Measurements from ENCODE around the gene PSKH1.
A peak's percentile ranks its signal among the peaks of the same experiment; 100 is the strongest.

Gene PSKH1

DNA sequence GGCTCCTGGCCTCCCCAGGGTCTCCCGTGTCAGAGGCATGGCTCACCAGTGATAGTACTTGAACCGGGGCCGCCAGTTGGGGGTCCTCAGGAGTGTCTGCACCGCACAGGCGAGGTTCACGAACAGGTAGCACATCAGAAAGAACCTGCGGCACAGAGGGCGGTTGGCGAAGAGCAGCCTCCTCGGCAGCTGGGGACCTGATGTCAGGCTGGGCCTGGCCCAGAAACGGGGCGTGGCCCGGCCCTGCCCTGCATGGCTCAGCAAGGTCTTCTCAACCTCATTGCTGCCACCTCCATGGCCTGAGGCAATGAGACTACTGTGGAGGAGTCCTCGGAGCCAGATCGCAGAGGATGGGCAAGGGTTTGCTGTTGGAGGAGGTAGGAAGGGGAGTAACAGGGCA is 55.0 kb downstream of the PSKH1 start:
- no peak for DNase-seq
- intact Hi-C loops (cut with DNase I): no loop called here

DNA sequence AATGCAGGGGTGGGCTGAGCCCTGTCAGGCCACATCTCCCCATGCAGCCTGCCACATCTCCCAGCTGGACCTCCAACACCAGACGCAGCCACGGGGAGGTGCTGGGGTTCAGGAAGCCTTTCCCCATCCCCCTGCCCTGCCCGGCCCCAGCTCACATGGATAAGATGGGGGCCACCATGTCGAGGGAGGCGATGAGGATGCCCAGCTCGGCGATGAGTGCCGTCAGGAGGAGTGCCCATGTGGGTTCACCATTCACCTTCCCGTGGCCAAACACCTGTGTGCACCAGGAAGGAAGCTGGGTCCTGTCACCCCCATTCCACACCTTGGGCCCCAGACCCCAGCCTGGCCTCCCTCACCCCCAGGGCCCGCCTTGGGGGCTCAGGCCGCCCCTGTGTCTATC is 56.6 kb downstream of the PSKH1 start:
- DNase-seq: no peak
- intact Hi-C loops (cut with DNase I): no loop called here

DNA sequence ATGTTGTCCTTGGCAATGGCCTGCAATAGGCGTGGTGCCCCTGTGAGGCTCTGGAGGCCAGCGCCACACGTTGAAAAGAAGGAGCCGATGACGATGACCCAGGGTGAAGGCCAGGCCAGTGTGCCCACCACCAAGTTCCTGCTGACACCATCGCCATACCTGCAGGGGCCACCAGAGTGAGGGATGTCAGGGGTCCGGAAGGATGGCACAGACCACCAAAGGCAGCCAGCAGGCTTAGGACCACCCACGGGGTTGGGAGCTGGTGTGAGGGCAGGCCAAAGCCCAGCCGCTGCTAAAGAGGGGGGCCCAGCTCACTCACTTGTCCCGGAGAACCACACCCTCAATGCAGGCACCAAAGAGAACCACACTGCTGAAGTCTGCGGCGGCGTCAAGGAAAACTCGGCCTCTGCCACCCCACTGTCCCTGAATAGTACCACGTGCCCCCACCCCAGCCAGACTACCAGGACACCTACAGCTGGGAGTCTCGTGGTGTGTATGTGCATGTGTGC is 57.3 kb downstream of the PSKH1 start:
- intact Hi-C loops (cut with DNase I): no loop called here
- peak in 1 of 10 donors; percentile 63 for DNase-seq

DNA sequence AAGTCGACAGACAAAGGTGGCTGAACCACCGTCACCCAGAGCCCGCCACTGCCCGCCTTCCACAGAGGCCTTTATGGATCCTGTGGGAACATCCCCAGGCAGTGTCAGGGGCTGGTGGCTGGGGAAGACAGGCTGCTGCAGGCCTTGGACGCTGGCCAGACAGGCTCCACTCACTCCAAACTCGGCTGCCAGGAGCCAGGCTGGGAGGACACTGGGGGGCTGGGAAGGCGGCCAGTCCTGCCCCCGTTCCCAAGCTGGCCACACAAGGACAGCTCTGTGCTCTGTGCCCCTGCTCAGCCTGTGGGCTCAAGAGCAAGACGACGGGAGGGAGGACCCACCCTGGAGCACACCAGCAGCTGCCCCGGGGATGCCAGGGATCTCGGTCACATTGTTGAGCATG is 58.4 kb downstream of the PSKH1 start:
- intact Hi-C loops (cut with DNase I): no loop called here
- peak; percentile 81 to 98 (median 88) for DNase-seq

DNA sequence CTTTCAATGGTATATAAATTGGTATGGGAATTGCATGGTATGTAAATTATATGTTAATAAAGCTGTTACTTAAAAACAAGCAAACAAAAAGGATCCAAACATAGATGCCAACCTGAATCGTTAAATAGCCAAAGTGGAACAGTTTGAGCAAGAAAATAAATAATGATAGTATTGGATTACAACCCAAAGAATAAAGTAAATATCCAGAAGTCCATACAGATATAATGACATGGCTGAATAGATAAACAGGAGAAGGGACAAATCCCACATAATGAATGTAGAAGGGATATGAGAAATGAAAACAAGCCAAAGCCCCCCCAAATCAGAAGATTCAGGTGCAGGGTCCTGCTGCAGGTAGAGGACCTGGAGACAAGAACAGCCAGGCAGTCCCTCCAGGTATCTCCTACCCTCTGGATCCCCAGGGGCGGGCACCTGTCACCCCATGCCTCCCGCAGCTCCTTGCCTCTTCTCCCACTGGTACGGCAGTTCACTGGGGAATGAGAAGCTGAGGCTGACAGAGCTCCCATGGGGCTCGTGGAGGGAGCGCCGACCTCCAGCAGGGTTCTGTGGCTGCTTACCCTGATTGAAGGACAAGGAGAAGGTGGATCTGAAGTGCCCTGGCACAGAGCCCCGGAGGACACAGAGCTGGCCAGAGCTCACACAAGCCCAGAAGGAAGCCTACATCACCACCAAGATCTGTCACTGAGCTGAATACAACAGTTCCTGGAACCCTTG is 60.8 kb downstream of the PSKH1 start:
- DNase-seq: no peak
- intact Hi-C loops (cut with DNase I): no loop called here

DNA sequence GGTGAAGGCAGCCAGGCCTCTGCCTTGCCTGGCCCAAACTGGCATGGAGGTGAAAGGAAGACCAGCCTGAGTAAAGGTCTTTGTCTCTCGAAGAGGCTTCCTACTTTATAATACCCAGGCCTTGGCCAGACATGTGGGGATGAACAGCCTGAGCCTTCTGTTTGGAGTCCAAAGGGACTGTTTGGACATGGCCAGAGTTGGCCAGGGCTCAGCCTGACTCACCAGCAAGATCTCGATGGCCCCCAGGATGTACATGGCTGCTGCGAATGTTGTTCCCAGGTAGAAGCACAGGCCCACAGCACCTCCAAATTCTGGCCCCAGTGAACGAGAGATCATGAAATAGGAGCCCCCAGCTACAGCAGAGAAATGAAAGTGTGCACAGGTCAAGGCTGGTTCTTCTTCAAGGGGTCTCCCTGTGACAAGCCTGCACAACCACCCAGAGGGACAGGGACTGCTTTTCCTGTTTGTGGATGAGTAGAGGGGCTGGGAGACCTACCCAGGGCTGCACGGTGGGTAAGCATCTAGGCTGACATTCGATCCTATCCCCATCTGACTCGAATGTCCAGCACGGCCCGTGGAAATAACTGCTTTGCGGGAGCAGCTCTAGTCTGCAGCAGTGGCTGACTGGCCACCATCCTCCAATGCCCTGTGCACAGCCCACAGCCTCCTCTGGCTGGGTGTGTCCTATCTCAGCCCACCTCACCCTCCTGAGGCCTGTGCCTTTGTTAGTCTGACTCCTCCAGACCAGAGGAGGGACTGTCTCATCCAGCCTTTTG is 61.6 kb downstream of the PSKH1 start:
- DNase-seq: peak in 1 of 10 donors; percentile 66
- intact Hi-C loops (cut with DNase I): no loop called here

DNA sequence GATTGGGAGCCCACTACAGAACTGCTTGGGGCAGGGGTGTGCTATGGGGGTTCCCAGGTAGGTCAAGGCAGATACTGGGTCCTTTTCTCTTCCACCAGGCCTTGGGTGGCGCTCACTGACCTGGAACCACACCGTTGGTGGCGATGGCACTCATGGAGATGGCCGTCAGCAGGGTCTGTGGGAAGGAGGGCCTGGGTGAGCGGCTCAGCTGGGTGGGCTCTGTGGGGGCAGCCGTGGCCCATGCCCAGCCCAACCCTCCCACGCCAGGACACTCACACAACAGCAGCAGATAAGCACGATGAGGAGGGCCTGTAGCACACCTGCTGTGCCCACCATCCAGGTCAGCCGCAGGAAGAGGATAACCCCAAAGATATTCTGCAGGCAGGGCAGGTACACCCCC is 64.6 kb downstream of the PSKH1 start:
- peak in 1 of 10 donors; percentile 56 for DNase-seq
- intact Hi-C loops (cut with DNase I): no loop called here

DNA sequence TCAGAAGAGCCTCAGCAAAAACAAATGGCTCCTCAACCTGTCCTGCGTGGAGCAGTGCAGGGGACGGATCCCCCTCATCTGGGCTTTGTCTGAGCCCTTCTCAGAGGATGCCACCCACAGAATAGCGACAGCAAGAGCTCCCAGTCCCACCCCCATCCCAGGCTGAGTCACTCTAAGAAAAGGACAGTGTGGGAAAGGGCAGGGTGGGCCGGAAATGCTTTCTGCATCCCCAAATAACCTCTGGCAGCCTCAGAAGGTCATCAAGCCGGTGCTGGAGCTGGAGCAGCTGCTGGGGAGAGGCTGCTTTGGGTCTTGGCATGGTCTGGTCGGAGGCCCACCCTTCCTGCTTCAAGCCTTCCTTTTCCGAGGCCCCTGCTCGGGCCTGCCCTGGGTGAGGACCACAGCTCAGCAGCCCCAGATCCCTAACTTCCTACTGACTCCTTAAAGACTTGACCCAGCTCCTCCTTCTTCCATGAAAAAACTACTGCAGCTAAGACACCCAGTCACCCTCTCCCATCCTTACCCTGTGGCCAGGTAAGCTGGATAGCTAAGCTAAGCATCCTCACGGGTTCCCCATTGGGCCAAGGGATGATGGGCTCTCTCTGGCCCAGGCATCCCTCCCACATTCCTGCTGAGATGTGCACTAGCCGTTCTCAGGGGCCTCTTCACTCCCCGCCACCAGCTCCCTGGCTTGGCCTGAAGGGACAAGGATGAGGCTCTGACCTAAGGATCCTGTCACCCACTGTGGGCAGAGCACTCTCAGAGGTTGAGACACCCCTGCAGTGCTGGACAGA is 66.7 kb downstream of the PSKH1 start:
- intact Hi-C loops (cut with DNase I): no loop called here
- peak in 1 of 10 donors; percentile 79 for DNase-seq

DNA sequence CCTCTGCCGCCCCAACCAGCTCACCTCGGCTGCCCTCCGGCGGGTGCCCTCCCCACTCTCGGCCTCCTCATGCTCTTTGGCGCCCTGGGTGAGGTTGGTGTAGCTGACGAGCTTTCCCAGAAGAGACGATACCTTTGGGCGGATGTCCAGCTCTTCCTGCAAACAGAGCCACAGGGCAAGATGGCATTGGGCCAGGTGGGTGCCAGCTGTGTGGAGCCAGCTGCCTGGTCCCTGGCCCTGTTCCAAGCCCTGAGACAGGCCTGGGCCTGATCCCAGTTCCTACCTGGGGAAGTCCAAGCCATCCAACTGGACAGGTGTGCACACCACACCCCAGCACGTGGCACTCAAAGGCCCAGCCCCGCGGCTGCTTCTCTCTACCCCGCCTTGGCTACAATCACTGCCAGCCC is 68.5 kb downstream of the PSKH1 start:
- intact Hi-C loops (cut with DNase I): no loop called here
- peak in 1 of 10 donors; percentile 86 for DNase-seq

DNA sequence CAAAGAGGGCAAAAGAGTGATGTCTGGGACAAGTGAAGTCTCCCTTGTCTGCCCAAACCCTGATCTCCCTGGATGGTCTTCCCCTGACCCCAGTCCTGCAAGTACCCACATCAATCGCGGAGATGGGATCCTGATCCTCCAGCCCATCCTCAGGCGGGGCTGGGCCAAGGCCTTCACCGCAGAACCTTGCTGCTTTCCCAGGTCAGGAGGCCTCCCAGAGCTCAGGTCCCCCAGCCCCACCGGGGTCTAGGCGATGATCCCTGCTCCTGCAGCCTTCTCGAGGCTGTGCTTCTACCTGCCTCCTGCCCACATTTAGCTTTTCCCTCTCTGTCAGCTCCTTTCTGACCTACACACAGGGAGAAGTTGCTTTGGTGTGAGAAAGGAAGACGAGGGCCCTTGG is 69.1 kb downstream of the PSKH1 start:
- intact Hi-C loops (cut with DNase I): no loop called here
- DNase-seq: peak in 1 of 10 donors; percentile 77

DNA sequence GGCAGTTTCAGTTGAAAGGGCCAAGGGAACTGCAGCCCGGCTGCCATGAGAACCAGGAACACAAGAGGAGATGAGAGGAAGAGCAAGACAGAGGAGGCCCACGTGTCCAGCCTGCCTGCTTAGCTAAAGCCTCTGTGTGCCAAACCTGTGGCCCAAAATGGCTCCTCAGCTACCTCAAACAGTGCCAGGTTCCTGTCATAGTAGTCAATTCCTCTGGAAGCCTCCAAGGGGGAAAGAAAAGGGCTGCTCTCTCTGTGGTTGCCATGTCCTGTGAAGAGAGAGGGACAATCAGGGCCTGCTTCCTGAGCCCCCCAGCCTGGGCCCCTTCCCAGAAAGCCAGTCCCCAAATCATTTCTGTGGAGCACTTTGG is 70.2 kb downstream of the PSKH1 start:
- DNase-seq: no peak
- intact Hi-C loops (cut with DNase I): no loop called here

DNA sequence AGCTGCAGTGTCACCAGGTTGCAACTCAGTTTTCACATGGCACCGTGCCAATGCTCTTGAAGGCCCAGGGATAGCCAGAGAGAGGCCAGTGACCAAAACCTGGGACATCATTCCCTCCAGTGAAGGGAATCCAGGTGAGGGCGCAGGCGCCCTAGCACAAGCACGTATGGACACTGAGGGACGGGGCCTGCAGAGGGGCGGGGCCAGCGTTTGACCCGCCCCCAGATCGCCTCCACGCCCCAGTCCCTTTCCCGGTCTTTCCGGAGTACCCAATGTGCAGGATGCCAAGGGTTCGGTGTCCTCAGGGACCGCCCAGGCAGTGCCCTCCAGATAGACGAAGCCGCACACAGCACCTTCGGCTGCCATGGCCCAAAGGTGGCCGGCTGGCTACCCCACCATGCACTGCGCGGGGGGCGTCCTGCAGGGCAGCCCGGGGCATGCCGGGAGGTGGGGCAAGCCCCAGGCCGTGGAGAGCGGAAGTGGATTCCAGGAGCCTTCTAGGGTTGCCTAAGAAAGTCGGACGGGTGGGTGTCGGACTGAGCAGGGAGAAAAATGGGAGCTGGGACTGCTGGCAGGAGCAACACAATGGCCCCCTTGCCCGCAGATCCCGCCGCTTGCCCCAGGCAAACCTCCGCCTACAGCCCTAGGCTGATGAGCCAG is 70.7 kb downstream of the PSKH1 start:
- intact Hi-C loops (cut with DNase I): no loop called here
- DNase-seq: peak in 1 of 10 donors; percentile 68

DNA sequence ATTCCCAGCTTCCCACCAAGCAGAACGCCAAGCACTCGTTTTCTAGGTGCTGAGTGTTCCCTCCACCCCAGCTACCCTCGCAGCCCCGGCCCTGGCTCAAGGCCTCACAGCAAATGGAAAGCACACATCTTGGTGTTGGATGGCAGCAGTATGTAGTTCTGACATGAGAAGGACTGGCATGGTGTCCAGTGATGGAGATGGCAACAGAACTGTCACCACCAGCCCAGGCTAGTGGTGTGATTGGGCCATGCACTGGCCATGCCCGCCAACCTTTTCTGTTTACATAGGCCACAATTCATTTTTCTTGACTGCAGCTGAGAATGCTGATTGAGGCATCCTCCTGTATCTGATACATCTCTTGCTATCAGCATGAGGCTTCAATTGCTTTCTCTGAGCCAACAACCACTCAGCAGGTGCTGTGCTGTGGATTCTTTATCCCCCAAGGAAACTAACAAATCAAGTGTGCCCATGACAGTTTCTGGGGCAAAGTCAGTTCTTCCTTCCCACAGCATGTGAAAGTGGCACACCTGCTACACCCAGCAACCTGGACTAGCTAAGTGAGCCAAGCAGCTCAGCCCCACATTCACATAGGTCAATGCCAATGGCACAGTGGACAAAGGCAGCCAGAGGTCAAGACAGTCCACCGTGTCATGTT is 71.5 kb downstream of the PSKH1 start:
- DNase-seq: no peak
- intact Hi-C loops (cut with DNase I): no loop called here

DNA sequence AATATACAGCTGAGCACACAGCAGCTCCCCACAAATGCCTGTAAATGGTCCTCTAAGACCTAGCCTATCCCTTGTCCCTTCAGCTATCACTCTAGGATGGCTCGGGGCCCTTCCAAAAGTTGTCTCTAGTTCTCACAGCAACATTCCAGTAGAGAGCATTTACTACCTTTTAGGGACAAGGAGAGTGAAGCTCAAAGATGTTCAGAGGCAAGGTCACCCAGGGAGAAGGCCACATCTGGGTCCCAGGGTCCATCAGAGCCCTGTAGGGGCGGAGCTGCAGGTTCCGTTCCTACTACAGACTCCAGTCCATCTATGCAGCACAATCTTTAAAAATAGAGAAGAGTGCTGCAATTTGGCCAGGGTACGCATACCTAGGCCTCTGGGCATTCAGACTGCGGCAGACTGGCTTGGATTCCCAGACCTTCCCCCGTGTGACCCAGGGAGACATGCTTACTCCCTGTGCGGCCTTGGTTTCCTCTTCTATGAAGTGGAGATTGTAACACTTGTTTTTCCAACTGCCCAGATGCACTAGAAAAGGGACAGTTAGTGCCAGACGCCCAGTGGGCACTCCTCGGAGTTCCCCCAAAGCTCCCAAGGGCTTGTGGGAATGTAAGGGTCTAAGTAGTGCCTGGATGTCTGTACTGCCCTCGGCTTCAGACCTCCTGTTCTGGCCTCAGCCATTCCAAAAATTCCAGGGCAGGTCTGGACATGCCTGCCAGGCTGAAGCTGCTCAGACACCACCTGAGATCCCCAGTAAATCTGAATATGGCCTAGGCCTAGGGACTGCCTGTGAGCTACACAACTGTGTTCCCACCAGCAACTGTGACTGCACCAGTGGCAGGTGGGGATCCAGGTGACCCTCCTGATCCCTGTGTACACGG is 72.9 kb downstream of the PSKH1 start:
- intact Hi-C loops (cut with DNase I): no loop called here
- no peak for DNase-seq

DNA sequence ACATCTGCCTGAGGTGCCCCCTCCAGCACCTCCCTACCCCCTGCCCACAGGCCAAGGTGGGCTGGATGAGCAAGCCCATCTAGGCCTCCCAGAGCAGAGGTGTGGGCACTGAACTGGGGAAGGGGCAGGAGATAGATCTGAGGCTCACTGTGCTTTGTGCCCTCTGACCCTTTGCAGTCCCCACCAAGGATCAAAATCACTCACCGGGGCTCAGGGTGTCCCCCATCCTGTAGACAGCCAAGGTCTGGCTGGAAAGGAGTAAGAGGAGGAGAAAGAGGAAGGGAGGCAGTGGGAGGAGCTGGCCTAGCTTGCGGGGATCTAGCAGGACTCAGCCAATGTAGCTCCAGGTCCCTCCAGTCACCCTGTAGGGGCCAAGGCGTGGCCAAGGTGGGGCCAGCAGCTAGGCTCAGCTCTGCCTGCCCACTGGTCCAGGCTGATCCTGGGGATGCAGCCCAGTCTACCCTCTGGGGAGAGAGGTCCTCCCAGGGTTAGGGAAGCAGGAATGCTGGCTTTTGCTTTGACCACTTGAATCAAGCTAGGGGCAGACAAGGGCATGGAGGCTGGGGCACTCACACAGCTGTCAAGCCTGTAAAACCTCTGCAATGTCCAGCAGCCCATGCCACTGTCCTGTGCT is 73.6 kb downstream of the PSKH1 start:
- no peak for DNase-seq
- intact Hi-C loops (cut with DNase I): no loop called here

DNA sequence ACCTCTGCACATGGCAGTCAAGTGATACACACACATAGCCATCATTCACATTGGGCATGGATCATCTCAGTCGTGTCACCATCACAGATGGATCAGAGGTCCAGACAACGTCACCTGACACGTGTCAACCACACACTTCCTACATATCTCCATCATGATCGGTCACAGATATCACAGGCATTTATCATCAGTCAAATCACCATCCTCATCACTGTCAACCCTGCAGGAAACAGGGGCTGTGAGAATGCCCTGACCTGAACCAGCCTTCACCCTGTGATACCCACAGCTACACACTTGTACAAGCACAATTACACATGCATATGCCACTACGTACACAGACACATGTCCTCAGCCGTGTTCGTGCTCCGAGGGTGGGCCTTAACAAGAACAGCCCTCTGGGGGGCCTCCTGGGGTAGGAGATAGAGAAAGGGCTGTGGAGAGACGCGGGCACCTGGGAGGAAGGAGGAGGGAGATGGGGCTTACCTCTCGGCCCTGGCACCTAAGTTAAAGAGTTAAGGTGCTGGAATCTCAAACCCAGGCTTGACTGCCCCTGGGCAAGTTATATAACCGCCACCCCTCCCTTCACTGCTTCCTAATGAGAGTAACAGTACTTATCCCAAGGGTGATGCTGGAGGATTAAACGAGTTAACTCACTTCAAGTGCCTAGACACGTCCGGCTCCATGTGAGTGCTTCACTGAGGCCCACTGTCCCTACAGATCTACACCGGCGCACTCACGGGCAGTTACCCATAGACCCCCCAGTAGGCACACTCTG is 74.3 kb downstream of the PSKH1 start:
- intact Hi-C loops (cut with DNase I): no loop called here
- no peak for DNase-seq

DNA sequence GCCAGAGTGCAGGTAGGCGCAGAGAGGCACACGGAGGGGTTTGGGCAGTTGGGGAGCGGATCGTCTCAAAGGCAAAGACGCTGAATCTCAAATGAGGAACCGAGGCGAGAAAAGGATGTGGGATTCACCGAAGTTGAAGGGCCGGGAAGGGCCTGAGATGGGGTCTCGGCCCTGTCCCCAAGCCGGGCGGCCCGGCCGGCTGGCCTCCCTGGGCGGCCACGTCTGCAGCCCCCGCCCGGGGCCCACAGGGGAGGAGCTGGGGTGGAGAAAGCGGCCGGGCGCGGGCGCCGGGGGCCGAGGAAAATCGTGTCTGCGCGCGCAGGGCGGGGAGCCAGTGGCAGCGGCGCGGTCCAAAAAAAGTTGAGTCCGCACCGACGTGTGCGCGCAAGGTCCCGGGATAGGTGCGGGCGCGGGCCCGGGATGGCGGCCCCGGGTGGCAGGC is 74.9 kb downstream of the PSKH1 start:
- intact Hi-C loops (cut with DNase I): no loop called here
- peak in 1 of 10 donors; percentile 34 for DNase-seq
